Smooth muscle cell (in vitro differentiated cells): ENCODE results near the gene ATP1A1. TPM values are rescaled to one million over a fixed set of nuclear protein-coding genes. Genes with fewer than 3 reads are reported as not detected.

Experiments
- DNase-seq: peaks from one replicate; lab custom pipeline; 2025; ENCODE audit not compliant: unreplicated experiment; lab: John Stamatoyannopoulos, UW
- H2AFZ ChIP-seq: fragments of 200-600 bp; sonication (generic); 2 replicates; pipeline ENCODE4 v1.6.0; 2016; ENCODE audit warnings: antibody characterized with exemption, low read depth, mild to moderate bottlenecking
- H3F3A ChIP-seq: fragments of 200-600 bp; sonication (generic); 2 replicates; pipeline ENCODE4 v1.6.0; 2017; ENCODE audit warnings: antibody characterized with exemption, low read depth
- H3K27ac ChIP-seq: fragments of 200-600 bp; sonication (generic); 2 replicates; pipeline ENCODE4 v1.5.1; 2016; ENCODE audit warnings: low read depth, mild to moderate bottlenecking
- H3K27me3 ChIP-seq: fragments of 200-600 bp; sonication (generic); 2 replicates; pipeline ENCODE4 v1.6.1; 2016; ENCODE audit warnings: low read depth, mild to moderate bottlenecking
- H3K36me3 ChIP-seq: fragments of 200-600 bp; sonication (generic); 2 replicates; pipeline ENCODE4 v1.5.1; 2016; ENCODE audit warnings: low read depth
- H3K4me1 ChIP-seq: fragments of 200-600 bp; sonication (generic); 2 replicates; pipeline ENCODE4 v1.5.1; 2016; ENCODE audit warnings: low read depth
- H3K4me2 ChIP-seq: fragments of 200-600 bp; sonication (generic); 2 replicates; pipeline ENCODE4 v1.6.0; 2016; ENCODE audit warnings: mild to moderate bottlenecking
- H3K4me3 ChIP-seq: fragments of 200-600 bp; sonication (generic); 2 replicates; pipeline ENCODE4 v1.5.1; 2016; ENCODE audit warnings: mild to moderate bottlenecking
- H3K79me2 ChIP-seq: fragments of 200-600 bp; sonication (generic); 2 replicates; pipeline ENCODE4 v1.6.0; 2016; ENCODE audit warnings: low read depth, mild to moderate bottlenecking
- H3K9ac ChIP-seq: fragments of 200-600 bp; sonication (generic); 2 replicates; pipeline ENCODE4 v1.6.0; 2016; ENCODE audit warnings: low read depth
- H3K9me3 ChIP-seq: fragments of 200-600 bp; sonication (generic); replicated peaks from 2 replicates; pipeline ENCODE4 v1.5.1; 2016; ENCODE audit warnings: low read depth
- H4K20me1 ChIP-seq: fragments of 200-600 bp; sonication (generic); 2 replicates; pipeline ENCODE4 v1.6.0; 2016; ENCODE audit warnings: low read depth
- WGBS: methylation state at CpG from one replicate; pipeline ENCODE4 v1.1.7; 2016; ENCODE audit warnings: low lambda C conversion rate; 5-methylcytosine and 5-hydroxymethylcytosine counted together
- polyA plus RNA-seq: library from polyadenylated mRNA; unstranded; fragments of >200 nt; fragmentation: Nextera tagmentation; extraction: Ambion mirVana; gene quantifications from 2 replicates; pipeline ENCODE4 v1.2.1, GENCODE V29; 2016
- total RNA-seq: library from RNA; depleted of rRNA; stranded (reverse); fragments of >200 nt; gene quantifications from 2 replicates; pipeline ENCODE4 v1.2.3, GENCODE V29; 2014
- TF ChIP-seq, protein P1 (sequence below): fragments of 200-600 bp; sonication (generic); IDR thresholded peaks from 2 replicates; pipeline ENCODE4 v1.5.1; 2017; ENCODE audit warnings: borderline replicate concordance, mild to moderate bottlenecking, antibody characterized with exemption; ENCODE audit not compliant: insufficient read depth, poor library complexity, severe bottlenecking

The ATP1A1 gene
- total and polyA plus RNA-seq, 2 experiments from 2014 or later = 75.7 to 104 TPM

DNA sequence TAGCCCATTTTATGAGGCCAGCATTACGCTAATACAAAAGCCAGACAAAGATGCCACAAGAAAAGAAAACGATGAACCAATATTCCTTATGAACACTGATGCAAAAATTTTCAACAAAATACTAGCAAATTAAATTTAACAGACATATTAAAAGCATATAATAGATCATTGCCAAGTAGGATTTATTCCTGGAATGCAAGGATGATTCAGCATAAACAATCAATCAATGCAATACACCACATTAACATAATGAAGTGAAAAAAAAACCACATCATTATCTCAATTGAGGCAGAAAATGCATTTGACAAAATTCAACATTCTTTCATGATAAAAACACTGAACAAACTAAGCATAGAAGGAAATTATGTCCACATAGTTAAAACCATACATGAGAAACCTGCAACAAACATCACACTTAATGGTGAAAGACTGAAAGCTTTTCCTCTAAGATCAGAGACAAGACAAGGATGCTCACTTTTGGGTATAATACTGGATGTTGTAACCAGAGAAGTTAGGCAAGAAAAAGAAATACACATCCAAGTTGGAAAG lies 22.9 kb upstream of the ATP1A1 start:
- Histone ChIP-seq H3K27ac (no peak overlapping the region), H3K36me3 (no peaks in the 10 kb centered on the region), H3K79me2 (no peaks in the 10 kb centered on the region), H2AFZ (no peak overlapping the region), H3K27me3 (no peaks in the 10 kb centered on the region), H3K4me1 (no peaks in the 10 kb centered on the region), H3K9ac (no peak overlapping the region), H3K9me3 (no peaks in the 10 kb centered on the region), H4K20me1 (no peaks in the 10 kb centered on the region), H3F3A (no peaks in the 10 kb centered on the region), H3K4me3 (no peak overlapping the region), H3K4me2 (no peak overlapping the region)
- DNase-seq = no peak
- WGBS = 97% methylated on average over 2 of the region's 2 CpGs
- TF ChIP-seq, protein P1, sequence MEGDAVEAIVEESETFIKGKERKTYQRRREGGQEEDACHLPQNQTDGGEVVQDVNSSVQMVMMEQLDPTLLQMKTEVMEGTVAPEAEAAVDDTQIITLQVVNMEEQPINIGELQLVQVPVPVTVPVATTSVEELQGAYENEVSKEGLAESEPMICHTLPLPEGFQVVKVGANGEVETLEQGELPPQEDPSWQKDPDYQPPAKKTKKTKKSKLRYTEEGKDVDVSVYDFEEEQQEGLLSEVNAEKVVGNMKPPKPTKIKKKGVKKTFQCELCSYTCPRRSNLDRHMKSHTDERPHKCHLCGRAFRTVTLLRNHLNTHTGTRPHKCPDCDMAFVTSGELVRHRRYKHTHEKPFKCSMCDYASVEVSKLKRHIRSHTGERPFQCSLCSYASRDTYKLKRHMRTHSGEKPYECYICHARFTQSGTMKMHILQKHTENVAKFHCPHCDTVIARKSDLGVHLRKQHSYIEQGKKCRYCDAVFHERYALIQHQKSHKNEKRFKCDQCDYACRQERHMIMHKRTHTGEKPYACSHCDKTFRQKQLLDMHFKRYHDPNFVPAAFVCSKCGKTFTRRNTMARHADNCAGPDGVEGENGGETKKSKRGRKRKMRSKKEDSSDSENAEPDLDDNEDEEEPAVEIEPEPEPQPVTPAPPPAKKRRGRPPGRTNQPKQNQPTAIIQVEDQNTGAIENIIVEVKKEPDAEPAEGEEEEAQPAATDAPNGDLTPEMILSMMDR = no peak

DNA sequence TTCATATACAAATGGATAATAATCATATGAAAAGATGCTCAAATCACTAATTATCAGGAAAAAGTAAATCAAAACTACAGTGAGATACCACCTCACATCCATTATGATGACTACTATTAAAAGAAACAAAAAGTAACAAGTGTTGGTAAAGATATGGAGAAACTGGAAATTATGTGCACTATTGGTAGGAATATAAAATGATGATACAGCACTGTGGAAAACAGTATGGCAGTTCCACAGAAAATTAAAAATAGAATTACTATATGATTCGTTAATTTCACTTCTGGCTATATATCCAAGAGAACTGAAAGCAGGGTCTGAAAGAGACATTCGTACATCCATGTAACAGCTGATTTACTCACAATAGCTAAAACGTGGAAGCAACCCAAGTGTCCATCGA lies 21.1 kb upstream of the ATP1A1 start:
- no peaks in the 10 kb centered on the region for H4K20me1 ChIP-seq
- no peak overlapping the region for H3K27ac ChIP-seq
- no peak overlapping the region for H2AFZ ChIP-seq
- no peak overlapping the region for H3K4me2 ChIP-seq
- no peaks in the 10 kb centered on the region for H3K27me3 ChIP-seq
- no peaks in the 10 kb centered on the region for H3K79me2 ChIP-seq
- H3K4me1 ChIP-seq = no peaks in the 10 kb centered on the region
- DNase-seq = no peak
- H3F3A ChIP-seq = no peaks in the 10 kb centered on the region
- no peak overlapping the region for H3K4me3 ChIP-seq
- WGBS = 89% methylated on average over 4 of the region's 4 CpGs
- no peak overlapping the region for H3K9ac ChIP-seq
- TF ChIP-seq, protein P1 = no peak
- H3K9me3 ChIP-seq = no peaks in the 10 kb centered on the region
- no peaks in the 10 kb centered on the region for H3K36me3 ChIP-seq

DNA sequence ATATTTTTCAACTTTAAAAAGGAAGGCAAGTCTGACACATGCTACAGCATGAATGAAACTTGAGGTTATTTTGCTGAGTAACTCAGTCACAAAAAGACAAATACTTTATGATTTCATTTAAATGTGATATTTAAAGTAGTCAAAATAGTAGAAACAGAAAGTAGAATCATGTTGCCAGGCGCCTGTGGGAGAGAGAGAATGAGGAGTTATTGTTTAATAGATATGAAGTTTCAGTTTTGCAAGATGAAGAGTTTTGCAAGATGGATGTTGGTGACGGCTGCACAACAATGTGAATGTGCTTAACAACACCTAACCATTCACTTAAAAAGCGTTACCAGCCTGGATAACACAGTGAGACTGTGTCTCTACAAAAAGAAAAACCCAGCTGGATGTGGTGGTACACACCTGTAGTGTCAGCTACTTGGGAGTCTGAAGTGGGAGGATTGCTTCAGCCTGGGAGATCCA lies 20.7 kb upstream of the ATP1A1 start:
- Histone ChIP-seq H3K4me3 (no peak overlapping the region), H3F3A (no peaks in the 10 kb centered on the region), H3K9me3 (no peaks in the 10 kb centered on the region), H3K79me2 (no peaks in the 10 kb centered on the region), H3K4me2 (no peak overlapping the region), H3K4me1 (no peaks in the 10 kb centered on the region), H3K36me3 (no peaks in the 10 kb centered on the region), H2AFZ (no peak overlapping the region), H3K27me3 (no peaks in the 10 kb centered on the region), H3K27ac (no peak overlapping the region), H3K9ac (no peak overlapping the region), H4K20me1 (no peaks in the 10 kb centered on the region)
- no peak for DNase-seq
- TF ChIP-seq, protein P1 = no peak
- 91% methylated on average over 3 of the region's 3 CpGs for WGBS

DNA sequence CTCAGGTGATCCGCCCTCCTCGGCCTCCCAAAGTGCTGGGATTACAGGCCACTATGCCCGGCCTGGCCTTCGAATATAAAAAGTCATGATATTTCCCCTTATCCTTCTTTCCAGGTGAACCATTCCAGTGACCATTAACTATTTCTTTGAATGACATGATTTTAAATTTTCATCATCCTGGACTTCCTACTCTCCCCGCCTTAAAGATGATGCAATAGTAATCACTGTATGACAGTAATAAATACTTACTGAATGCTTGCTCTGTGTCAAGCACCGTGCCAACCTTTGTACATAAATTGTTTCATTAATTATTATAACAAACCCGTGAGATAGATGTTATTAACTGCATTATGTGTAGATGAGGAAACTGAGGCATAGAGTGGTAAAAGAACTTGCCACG lies 19.9 kb upstream of the ATP1A1 start:
- Histone ChIP-seq H3F3A (no peaks in the 10 kb centered on the region), H3K79me2 (no peaks in the 10 kb centered on the region), H2AFZ (no peak overlapping the region), H3K9ac (no peak overlapping the region), H3K9me3 (no peaks in the 10 kb centered on the region), H3K4me3 (no peak overlapping the region), H3K27ac (no peak overlapping the region), H3K4me1 (no peaks in the 10 kb centered on the region), H3K36me3 (no peaks in the 10 kb centered on the region), H4K20me1 (no peaks in the 10 kb centered on the region), H3K27me3 (no peaks in the 10 kb centered on the region), H3K4me2 (no peak overlapping the region)
- TF ChIP-seq, protein P1 = no peak
- no peak for DNase-seq
- WGBS = 93% methylated on average over 8 of the region's 8 CpGs
